ENCODE measurements around the gene CATSPERZ.

Gene CATSPERZ

GRCh38 chr11:64262271-64263002 is 37.7 kb upstream of the CATSPERZ start:
- H3K4me3 ChIP-seq (ENCODE audit: low read depth, low read length), result no peak overlapping the region
- TF ChIP-seq CTCF (IDR thresholded peaks at IDR 0.05; ENCODE audit: low read depth, low read length), result no peak
- no peak for TF ChIP-seq MYC (IDR thresholded peaks at IDR 0.05; ENCODE audit: low read depth, low read length)
- no peak for TF ChIP-seq POLR2A (IDR thresholded peaks at IDR 0.05; ENCODE audit: extremely low read depth, insufficient read length)
- TF ChIP-seq MAX (IDR thresholded peaks at IDR 0.05; ENCODE audit: low read depth, low read length), result no peak
- no peak for DNase-seq (ENCODE audit: low read depth)

GRCh38 chr11:64263021-64263946 is 36.9 kb upstream of the CATSPERZ start:
- TF ChIP-seq POLR2A (IDR thresholded peaks at IDR 0.05; ENCODE audit: extremely low read depth, insufficient read length), result no peak
- no peak for TF ChIP-seq MAX (IDR thresholded peaks at IDR 0.05; ENCODE audit: low read depth, low read length)
- no peak for TF ChIP-seq MYC (IDR thresholded peaks at IDR 0.05; ENCODE audit: low read depth, low read length)
- no peak for TF ChIP-seq CTCF (IDR thresholded peaks at IDR 0.05; ENCODE audit: low read depth, low read length)
- DNase-seq (ENCODE audit: low read depth), result no peak
- H3K4me3 ChIP-seq (ENCODE audit: low read depth, low read length), result no peak overlapping the region

- TF ChIP-seq CTCF (IDR thresholded peaks at IDR 0.05; ENCODE audit: low read depth, low read length) (no peak), MYC (IDR thresholded peaks at IDR 0.05; ENCODE audit: low read depth, low read length) (no peak), MAX (IDR thresholded peaks at IDR 0.05; ENCODE audit: low read depth, low read length) (no peak), POLR2A (IDR thresholded peaks at IDR 0.05; ENCODE audit: extremely low read depth, insufficient read length) (no peak)
- no peak for DNase-seq (ENCODE audit: low read depth)
- H3K4me3 ChIP-seq (ENCODE audit: low read depth, low read length), result no peak overlapping the region
These were observed 36.2 kb upstream of the CATSPERZ start for GRCh38 chr11:64263947-64264317.

GRCh38 chr11:64264371-64264852 is 35.7 kb upstream of the CATSPERZ start:
- TF ChIP-seq MAX (IDR thresholded peaks at IDR 0.05; ENCODE audit: low read depth, low read length) (no peak), MYC (IDR thresholded peaks at IDR 0.05; ENCODE audit: low read depth, low read length) (no peak), CTCF (IDR thresholded peaks at IDR 0.05; ENCODE audit: low read depth, low read length) (no peak), POLR2A (IDR thresholded peaks at IDR 0.05; ENCODE audit: extremely low read depth, insufficient read length) (no peak)
- no peak for DNase-seq (ENCODE audit: low read depth)

GRCh38 chr11:64265176-64266160 is 34.7 kb upstream of the CATSPERZ start:
- DNase-seq (ENCODE audit: low read depth), result no peak
- H3K4me3 ChIP-seq (ENCODE audit: low read depth, low read length), result no peak overlapping the region
- TF ChIP-seq MAX (IDR thresholded peaks at IDR 0.05; ENCODE audit: low read depth, low read length), result no peak
- no peak for TF ChIP-seq POLR2A (IDR thresholded peaks at IDR 0.05; ENCODE audit: extremely low read depth, insufficient read length)
- TF ChIP-seq MYC (IDR thresholded peaks at IDR 0.05; ENCODE audit: low read depth, low read length), result no peak
- TF ChIP-seq CTCF (IDR thresholded peaks at IDR 0.05; ENCODE audit: low read depth, low read length), result no peak

More at GRCh38 chr11:64264371-64264852, 35.7 kb upstream of the CATSPERZ start:
- no peak overlapping the region for H3K4me3 ChIP-seq (ENCODE audit: low read depth, low read length)
